NCI-H510A (cell line): ENCODE measurements around the gene CCP110.

Source experiments
- DNase-seq: peaks from one replicate; lab custom pipeline; 2025; lab: John Stamatoyannopoulos, UW

The CCP110 gene, protein sequence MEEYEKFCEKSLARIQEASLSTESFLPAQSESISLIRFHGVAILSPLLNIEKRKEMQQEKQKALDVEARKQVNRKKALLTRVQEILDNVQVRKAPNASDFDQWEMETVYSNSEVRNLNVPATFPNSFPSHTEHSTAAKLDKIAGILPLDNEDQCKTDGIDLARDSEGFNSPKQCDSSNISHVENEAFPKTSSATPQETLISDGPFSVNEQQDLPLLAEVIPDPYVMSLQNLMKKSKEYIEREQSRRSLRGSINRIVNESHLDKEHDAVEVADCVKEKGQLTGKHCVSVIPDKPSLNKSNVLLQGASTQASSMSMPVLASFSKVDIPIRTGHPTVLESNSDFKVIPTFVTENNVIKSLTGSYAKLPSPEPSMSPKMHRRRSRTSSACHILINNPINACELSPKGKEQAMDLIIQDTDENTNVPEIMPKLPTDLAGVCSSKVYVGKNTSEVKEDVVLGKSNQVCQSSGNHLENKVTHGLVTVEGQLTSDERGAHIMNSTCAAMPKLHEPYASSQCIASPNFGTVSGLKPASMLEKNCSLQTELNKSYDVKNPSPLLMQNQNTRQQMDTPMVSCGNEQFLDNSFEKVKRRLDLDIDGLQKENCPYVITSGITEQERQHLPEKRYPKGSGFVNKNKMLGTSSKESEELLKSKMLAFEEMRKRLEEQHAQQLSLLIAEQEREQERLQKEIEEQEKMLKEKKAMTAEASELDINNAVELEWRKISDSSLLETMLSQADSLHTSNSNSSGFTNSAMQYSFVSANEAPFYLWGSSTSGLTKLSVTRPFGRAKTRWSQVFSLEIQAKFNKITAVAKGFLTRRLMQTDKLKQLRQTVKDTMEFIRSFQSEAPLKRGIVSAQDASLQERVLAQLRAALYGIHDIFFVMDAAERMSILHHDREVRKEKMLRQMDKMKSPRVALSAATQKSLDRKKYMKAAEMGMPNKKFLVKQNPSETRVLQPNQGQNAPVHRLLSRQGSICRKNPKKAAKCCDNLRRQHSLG

DNA sequence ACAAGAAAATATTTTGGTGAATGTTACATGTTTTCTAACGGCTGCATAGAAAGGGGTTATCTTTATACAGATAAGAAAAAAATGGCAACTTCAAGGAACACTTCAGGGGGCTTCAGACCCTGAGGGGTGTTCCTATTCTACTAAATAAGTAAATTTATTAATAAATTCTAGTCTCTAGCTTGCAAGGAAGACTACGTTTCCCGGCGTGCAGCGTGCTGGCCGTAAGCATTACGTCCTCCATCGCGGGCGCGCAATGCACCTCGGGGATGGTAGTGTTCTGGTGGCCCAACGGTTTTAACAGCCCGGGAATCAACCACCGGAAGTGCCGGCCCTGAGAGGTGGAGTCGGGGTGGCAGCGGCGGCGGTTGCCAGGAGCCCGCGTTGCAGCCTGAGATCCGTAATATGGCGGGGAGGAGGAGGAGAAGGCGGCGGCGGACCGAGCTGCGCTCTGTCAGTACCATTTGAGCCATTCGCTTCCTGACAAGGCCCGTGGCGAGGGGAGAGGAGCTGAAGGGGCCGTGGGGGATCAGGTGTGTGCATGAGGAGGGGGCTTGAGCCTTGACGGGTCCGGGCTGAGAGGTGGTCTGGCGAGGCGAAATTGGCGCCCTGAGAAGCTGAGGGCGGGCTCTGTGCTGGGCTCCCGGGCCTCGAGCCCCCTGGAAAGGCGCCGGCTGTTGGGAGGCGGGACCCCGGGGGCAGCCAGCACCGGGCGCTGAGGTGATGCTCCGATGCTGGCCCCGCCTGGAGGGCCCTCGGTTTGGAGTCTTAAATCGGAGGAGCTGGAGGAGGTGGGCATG, at the start of gene CCP110:
Gene CCP110 (plus strand): TSS at position 384 of the 797 bp plus-strand sequence. CDS start 3,940 bp downstream, outside the sequence.
- DNase-seq: peak; percentile 99

DNA sequence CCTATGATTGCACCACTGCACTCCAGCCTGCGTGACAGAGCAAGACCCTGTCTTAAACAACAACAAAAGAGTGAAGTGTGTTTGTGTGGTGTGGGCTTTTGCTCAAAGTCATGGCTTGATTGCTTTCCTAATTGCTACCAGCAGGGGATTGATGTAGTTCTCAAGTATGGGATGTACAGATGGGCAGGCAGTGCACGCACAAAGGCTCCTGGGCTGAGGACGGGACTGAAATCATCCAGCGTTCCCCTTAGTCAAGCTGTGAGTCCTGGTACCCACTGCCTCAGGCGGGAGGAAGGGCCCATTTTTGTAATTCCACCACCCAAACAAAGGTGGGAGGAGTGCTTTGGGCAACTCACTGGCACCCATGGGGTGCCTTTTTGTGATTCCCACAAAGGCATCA, 49.1 kb upstream of the CCP110 start:
- no peak for DNase-seq

DNA sequence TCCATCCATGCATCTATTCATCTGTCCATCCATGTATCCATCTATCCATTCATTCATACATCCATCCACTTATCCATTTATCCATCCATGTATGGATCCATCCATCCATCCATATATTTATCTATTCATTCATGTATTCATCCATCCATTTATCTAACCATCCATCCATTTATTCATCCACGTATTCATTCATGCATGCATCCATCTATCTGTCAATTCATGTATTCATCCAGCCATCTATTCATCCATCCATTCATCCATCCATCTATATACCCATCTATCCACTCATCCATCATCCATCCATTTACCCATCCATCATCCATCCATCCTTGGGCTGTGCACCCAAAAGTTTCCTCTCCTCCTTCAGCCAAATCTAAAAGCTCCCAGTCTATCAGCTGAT, 45.2 kb upstream of the CCP110 start:
- DNase-seq: no peak

DNA sequence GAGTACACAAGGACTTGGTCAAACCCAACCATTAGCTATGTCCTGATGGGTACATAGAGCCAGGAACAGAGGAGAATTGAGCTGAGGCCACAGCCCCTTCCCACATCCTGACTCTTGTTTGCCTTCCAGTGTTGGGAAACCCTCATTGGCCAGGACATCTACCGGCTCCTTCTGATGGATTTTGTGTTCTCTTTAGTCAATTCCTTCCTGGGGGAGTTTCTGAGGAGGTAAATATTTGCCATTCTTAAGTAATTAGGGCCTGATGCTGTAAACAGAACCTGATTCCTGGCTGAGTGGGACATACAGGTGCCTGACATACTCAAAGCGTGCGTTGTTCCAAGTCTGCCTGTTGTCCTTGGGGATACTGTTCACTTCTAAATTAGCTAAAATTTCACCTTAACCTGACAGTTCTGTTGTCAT, 44.4 kb upstream of the CCP110 start:
- no peak for DNase-seq

DNA sequence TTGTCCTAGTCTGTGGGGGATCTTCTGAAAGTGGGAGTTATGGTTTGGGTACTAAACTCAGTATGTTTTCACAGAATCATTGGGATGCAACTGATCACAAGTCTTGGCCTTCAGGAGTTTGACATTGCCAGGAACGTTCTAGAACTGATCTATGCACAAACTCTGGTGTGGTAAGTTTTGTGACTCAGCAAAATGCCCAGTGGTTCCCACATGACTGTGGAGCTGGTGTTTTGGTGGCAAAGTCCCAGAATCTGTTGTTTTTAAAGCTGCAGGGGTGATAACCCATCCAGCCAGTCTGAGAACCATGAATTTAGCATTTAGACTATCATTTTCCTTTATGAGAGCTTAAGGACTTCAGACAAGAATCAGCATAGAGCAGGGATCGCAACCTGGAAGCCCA, 42.4 kb upstream of the CCP110 start:
- DNase-seq: no peak

DNA sequence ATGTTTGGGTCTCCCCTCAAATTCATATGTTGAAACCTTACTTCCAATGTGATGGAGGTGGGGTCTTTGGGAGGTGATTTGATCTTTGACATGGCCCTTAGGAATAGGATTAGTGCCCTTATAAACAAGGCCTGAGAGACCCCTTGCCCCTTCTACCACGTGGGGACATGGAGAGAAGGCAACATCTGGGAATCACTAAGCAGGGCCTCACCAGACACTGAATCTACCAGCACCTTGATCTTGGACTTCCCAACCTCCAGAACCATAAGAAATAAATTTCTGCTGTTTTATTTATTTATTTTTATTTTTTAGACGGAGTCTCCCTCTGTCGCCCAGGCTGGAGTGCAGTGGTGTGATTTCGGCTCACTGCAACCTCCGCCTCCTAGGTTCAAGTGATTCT, 42.0 kb upstream of the CCP110 start:
- no peak for DNase-seq

DNA sequence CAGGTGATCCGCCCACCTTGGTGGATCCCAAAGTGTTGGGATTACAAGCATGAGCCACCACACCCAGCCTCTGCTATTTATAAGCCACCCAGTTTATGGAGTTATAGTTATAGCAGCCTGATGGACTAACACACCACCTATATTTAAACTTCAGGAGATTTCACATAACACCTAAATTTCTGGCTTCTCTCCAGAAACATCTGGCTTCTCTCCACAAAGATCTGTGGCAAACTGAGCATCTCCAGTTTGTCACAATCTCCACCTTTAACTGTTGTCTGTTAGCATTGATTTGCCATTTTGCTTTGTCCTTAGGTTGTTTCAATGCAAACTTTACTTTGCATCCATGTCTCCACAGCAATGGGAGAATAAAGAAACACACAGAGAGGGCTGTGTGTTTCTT, 41.5 kb upstream of the CCP110 start:
- no peak for DNase-seq

DNA sequence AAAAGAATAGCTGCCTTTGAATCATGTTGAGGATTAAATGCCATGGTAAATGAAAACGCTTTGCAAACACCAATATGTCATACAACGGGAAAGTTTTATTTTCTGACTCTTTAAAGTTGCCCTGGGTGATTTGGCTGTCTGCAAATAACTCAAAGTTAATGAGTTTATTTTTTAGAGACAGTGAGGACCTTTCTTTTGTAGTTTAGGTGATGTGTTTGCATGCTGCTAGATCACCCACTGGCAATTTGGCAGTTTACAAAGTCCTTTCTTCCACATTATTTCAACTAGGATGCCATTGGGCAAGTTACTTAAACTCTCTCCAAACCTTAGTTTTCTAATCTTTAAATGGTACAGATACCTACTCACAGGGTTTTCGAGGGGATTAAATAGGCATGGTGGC, 39.6 kb upstream of the CCP110 start:
- DNase-seq: no peak

DNA sequence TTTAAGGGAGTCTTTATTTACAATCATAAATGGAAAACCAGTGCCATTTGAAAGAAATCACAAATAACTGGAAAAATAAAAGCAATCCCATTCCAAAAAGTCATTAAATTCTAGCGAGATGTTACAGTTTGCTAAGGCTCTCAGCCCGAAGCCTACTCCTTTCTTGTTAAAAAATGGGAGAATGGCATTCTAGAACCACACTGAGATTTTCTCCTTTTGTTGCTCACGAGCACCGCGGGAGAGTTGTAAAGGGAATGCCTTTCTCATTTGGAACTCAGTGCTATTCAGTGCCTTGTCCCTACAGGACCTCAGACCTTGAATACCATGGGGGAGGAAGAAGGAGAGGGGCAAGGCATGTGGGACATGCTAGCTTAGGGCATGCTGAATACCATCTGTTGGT, 38.1 kb upstream of the CCP110 start:
- DNase-seq: no peak

DNA sequence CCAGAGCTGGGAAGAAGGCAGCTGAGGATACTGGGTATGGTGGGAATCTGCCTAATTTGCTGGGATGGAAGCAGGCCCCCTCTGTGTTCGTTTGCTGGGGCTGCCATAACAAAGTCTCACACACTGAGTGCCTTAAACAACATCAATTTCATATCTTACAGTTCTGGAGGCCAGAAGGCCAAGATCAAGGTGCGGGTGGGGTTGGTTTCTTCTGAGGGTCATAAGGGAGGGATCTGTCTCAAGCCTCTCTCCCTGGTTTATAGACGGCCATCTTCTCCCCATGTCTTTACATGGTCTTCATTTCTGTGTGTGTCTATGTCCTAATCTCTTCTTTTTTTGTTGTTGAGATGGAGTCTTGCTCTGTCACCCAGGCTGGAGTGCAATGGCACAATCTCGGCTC, 37.7 kb upstream of the CCP110 start:
- no peak for DNase-seq

DNA sequence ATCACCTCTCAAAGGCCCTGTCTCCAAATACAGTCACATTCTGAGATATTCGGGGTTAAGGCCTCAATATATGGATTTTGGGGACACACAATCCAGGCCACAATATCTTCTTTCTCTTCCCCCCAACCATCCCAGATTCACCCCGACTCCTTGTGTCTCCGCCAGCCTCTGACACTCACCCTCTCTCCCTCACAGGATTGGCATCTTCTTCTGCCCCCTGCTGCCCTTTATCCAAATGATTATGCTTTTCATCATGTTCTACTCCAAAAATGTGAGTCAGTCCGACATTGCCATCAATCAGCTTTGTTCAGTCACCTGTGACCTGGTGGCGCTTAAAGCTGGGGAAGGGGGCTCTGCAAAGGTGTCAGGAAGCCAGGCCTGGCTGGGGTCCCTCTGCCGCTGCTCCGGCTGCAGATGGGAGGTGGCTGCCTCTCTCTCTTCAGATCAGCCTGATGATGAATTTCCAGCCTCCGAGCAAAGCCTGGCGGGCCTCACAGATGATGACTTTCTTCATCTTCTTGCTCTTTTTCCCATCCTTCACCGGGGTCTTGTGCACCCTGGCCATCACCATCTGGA, 36.9 kb upstream of the CCP110 start:
- DNase-seq: no peak

DNA sequence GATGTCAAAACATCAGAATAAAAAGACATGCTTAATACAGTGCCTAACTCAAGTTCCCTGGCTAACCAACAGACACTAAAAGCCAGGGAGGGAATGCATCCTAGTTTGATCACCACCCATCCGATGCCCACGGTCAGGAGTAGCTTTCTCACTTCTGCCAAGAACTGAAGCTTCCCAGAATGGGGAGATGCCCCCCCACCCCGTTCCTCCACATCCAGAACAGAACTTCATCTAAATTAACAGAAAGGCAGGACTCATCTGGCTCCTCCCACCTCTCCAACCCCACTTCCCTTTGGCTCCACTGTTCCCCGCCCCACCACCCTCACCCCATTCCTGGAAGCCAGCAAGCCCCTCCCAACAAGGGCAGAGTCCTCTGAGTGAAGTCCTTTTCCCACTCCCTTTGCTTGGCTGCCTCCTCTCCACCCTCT, 35.5 kb upstream of the CCP110 start:
- DNase-seq: no peak

DNA sequence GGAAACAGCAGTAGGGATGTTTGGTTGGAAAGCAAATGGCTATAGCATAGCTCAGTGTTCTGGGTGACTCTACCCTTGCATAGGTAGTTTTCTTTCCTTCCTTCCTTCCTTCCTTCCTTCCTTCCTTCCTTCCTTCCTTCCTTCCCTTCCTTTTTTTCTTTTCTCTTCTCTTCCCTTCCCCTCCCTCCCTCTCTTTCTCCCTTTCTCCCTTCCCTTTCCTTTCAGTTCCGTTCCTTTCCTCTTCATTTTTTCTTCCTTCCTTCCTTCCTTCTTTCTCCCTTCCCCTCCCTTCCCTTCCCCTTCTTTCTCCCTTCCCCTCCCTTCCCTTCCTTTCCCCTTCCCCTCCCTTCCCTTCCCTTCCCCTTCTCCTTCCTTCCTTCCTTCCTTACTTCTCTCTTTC, 33.1 kb upstream of the CCP110 start:
- DNase-seq: no peak

DNA sequence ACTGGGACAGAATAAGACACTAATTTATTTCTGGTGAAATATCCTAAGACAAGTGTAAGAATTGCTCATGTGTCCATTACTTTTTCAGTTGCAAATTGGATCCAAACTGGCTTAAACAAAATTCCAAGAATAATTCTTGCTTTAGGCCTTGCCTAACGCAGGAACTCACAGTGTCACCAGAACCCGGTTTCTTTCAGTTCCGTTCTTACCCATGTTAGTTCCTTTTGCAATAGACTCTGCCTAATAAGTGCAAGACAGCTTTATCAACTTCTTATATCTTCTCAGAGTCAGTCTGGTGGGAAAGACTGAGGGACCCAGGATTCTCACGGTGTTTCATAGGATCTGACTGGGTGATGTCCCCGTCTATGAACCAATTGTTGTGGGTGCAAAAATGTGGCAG, 26.6 kb upstream of the CCP110 start:
- no peak for DNase-seq

DNA sequence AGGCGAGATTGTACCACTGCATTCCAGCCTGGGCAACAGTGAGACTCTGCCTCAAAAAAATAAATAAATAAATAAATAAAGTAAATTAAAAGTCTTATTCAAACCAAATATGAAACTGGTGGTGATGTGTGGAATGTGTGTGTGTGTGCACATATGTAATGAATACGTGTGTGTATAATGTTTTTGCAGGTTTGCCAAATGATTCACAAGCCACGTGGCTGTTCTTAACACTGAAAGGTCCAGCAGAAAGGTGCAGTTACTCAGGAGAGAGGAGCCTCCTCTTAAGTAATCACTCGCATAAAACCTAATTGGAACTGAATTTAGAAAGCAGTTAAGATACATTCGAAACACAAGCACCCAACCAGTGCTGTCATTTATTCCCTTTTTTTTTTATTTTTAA, 24.7 kb upstream of the CCP110 start:
- DNase-seq: no peak

DNA sequence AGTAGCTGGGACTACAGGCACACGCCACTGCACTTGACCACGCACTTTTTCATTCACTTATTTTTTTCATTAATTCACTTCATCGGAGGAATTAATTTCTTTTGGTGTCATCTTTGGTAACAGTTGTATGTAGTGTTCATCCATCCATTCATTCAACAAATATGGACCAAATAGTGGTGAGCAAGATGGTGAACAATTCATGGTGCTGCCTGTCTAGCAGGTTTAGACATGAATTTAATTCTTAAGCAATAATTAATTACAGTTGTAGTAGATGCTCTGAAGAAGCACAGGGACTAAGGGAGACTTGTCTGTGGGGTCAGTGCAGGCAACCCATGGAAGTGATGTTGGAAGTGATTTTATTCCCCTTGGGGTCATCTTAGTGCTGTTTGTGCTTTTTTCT, 24.3 kb upstream of the CCP110 start:
- DNase-seq: no peak

DNA sequence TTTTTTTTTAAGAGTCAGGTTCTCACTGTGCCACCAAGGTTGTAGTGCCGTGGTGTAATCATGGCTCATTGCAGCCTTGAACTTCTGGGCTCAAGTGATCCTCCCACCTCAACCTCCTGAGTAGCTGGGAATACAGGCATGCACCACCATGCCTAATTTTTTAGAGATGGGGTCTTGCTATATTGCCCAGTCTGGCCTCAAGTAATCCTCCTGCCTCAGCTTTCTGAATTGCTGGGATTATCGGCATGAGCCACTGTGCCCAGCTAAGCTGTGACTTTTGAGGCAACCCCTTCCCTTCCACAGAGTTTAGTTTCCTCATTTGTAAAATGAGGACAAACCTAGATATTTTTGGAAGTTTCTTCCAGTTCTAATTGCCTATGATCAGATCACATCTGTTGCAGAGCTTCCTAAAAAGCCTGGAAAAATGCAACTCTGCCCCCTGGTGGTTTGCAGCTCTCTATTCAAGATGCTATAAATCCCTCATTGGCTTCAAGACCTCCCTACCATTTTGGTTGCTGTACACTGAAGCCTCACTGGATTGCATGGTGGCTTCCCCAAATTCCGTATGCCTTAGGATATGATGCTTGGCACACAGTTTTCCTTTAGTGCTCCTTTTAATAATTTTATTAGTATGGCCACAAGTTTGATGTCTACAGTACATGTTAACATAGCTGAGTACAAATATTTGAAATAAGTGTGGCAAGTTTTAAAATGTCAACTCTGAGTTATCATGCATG, 21.2 kb upstream of the CCP110 start:
- DNase-seq: peak; percentile 88

DNA sequence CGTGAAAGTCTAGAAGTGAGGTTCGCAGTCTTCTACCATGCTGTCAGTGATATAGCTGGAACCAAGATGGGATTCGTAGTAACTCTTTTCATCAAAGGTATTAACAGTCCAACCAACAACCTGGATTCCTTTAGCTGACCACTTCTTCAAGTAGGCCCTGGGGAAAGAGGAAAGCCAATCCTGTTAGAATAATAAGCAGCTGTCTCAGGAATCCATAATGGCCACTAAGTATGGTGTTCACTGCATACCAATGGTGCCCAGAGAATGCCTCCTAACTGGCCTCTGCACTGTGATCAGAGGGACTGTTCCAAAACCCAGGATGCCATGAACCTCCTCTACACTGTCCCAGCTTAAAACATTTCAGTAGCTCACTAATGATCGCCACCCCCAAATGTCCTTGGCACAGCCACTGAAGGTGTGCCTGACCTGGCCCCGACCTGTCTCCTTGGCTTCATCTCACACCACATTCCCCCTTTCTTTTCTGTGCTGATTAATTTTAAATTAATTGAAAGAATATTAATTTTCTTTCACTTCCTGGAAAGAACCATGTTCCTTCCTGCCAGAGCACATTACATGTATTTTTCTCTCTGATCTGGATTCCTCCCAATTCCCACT, 20.2 kb upstream of the CCP110 start:
- DNase-seq: no peak

DNA sequence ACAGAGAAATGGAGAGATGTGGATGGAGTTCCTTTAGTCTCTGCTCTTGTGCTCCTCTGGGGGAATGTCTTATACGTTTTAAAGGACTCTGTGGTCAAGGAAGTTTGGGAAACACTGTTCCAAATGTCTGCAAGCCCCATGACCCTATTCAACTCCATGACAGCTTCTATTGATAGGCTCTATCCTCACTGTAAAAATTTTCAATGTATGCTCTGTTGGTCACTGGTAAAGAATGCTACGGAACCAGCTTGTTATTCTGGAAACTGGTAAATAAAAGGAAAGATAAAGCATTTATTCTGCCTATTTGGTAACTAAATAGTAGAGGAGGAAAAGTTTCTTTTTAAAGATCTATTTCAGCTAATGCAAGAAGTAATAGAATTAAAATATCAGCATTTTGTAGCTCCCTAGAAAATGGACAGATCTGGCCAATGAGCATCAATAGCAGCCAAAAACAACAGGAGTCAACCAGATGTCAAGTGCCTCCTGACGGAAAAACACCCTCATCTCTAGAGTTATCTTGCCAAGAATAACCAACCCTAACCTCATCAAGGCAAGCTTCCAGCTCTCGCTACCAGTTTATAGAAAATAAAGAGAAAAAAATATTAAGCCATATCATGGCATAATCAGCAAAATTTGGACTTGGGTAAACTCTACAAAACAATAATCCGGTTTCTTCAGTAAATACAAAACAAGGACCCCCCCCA, 18.0 kb upstream of the CCP110 start:
- DNase-seq: no peak

DNA sequence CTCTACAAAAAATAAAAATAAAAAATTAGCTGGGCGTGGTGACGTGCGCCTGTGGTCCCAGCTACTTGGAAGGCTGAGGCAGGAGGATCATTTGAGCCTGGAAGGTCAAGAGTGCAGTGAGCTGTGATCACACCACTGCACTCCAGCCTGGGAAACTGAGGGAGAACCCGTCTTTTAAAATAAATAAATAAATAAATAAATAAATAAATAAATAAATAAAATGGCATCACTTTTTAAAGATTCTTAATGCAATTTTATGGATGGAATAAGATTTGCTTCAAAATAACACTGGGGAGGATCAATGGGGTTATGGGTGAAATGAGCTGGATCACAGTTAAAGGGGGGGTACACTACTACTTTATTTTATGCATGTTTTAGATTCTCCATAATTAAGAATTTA, 16.8 kb upstream of the CCP110 start:
- DNase-seq: no peak
